HCT116 (cell line): ENCODE data around the gene UQCR11.

ENCODE experiments used
- CTCF ChIP-seq, 3 experiments: fragments of 200-600 bp in 1 of 3; sonication (generic) in 1 of 3; IDR thresholded peaks in 2 of 3; conservative IDR thresholded peaks in 1 of 3; 2 replicates each; pipeline ENCODE4 v1.5.1; 2012 to 2017; ENCODE audit warnings: low read depth in 2 of 3, low read length in 2 of 3, antibody characterized with exemption in 1 of 3, borderline replicate concordance in 1 of 3, control low read depth in 1 of 3, mild to moderate bottlenecking in 1 of 3, mixed read lengths in 1 of 3, mixed run types in 1 of 3, moderate library complexity in 1 of 3; ENCODE audit not compliant: insufficient read depth in 1 of 3
- EGR1 ChIP-seq: IDR thresholded peaks from 2 replicates; pipeline ENCODE4 v1.6.1; 2012; ENCODE audit warnings: low read depth
- EZH2 ChIP-seq: fragments of 200-600 bp; sonication (generic); IDR thresholded peaks from 2 replicates; pipeline ENCODE4 v1.6.1; 2017; ENCODE audit warnings: antibody characterized with exemption, mixed run types

- TF ChIP-seq EGR1: no peak
- no peak for TF ChIP-seq CTCF (IDR thresholded peaks at IDR 0.05 in 2 of 3, conservative IDR thresholded peaks at IDR 0.05 in 1 of 3; ENCODE audit: borderline replicate concordance in 1 of 3, insufficient read depth in 1 of 3, low read depth in 2 of 3, low read length in 2 of 3)
- no peak for TF ChIP-seq EZH2
Observed at GRCh38 chr19:1571358-1571757, 33.9 kb downstream of the UQCR11 start.
